A673 (cell line): Measurements from ENCODE around the gene KIF4B. TPM values are rescaled to one million over a fixed set of nuclear protein-coding genes. Genes with fewer than 3 reads are reported as not detected.
A peak's percentile ranks its signal among the peaks of the same experiment; 100 is the strongest.

Experiments
- BruUV-seq: library from RNA; stranded (reverse); fragments of 400-500 nt; replicated peaks from 2 replicates; lab custom pipeline; 2021; lab: Mats Ljungman, UMichigan
- CTCF ChIA-PET: fragments of 300-600 bp; sonication (Branson Sonifier 250); formaldehyde crosslinking; loops from one replicate; lab custom pipeline; 2022; ENCODE audit warnings: antibody characterized with exemption; lab: Charles Lee
- POLR2A ChIA-PET: fragments of 300-600 bp; sonication (Branson Sonifier 250); formaldehyde crosslinking; loops from one replicate; lab custom pipeline; 2022; ENCODE audit warnings: antibody characterized with exemption; ENCODE audit not compliant: low non-redundant PET; lab: Charles Lee
- DNase-seq: peaks from one replicate; pipeline ENCODE4 v3.0.0-alpha.2; 2015; ENCODE audit warnings: low spot score
- H3K27ac ChIP-seq: fragments of 200-600 bp; sonication (generic); 2 replicates; pipeline ENCODE4 v1.5.1; 2016; ENCODE audit warnings: mixed run types, low read depth, mild to moderate bottlenecking, mixed read lengths, antibody characterized with exemption, low read length; ENCODE audit not compliant: poor library complexity, severe bottlenecking
- H3K27me3 ChIP-seq: fragments of 200-600 bp; sonication (generic); replicated peaks from 2 replicates; pipeline ENCODE4 v1.6.1; 2017; ENCODE audit warnings: mixed run types, low read depth, mild to moderate bottlenecking, mixed read lengths, antibody characterized with exemption, low read length; ENCODE audit not compliant: insufficient read depth, poor library complexity
- H3K36me3 ChIP-seq: fragments of 200-600 bp; sonication (generic); 2 replicates; pipeline ENCODE4 v1.6.1; 2016; ENCODE audit warnings: mixed run types, mild to moderate bottlenecking, mixed read lengths, antibody characterized with exemption, low read length; ENCODE audit not compliant: insufficient read depth, poor library complexity, severe bottlenecking
- H3K4me1 ChIP-seq: fragments of 200-600 bp; sonication (generic); 2 replicates; pipeline ENCODE4 v1.6.1; 2017; ENCODE audit warnings: mixed run types, mild to moderate bottlenecking, mixed read lengths, antibody characterized with exemption, low read length; ENCODE audit not compliant: insufficient read depth, poor library complexity, severe bottlenecking
- H3K4me3 ChIP-seq: fragments of 200-600 bp; sonication (generic); 2 replicates; pipeline ENCODE4 v1.5.1; 2016; ENCODE audit warnings: low read depth, mixed run types, mild to moderate bottlenecking, mixed read lengths, low read length; ENCODE audit not compliant: poor library complexity, severe bottlenecking
- H3K9me3 ChIP-seq: fragments of 200-600 bp; sonication (generic); 2 replicates; pipeline ENCODE4 v1.6.1; 2016; ENCODE audit warnings: mixed run types, low read depth, mild to moderate bottlenecking, mixed read lengths, antibody characterized with exemption, low read length; ENCODE audit not compliant: poor library complexity, severe bottlenecking
- CTCF ChIP-seq: fragments of 300-800, 200-600 bp; sonication (generic); conservative IDR thresholded peaks from 2 replicates; pipeline ENCODE4 v1.5.1; 2017; ENCODE audit warnings: low read depth, mild to moderate bottlenecking, antibody characterized with exemption, low read length, moderate library complexity, mixed read lengths
- EZH2 ChIP-seq: fragments of 200-600 bp; sonication (generic); IDR thresholded peaks from 2 replicates; pipeline ENCODE4 v1.6.1; 2017; ENCODE audit warnings: borderline replicate concordance, low read depth, mild to moderate bottlenecking, mixed read lengths, antibody characterized with exemption, low read length; ENCODE audit not compliant: poor library complexity, severe bottlenecking
- intact Hi-C: fragments of 100-400 bp; cut with micrococcal nuclease; formaldehyde crosslinking; loops from one replicate; pipeline ENCODE4 v1.10.0; 2022; ENCODE audit not compliant: unreplicated experiment
- total RNA-seq: library from RNA; stranded (reverse); gene quantifications from 2 replicates; pipeline ENCODE4 v1.2.3, GENCODE V29; 2021

Gene KIF4B
- total RNA-seq, 1 experiment from 2014 or later, result 0.77 TPM

- Histone ChIP-seq H3K36me3 (peaks cover 11% of the 10 kb centered on the region), H3K27me3 (no peaks in the 10 kb centered on the region), H3K4me1 (peaks cover 23% of the 10 kb centered on the region), H3K27ac (peak overlapping the region; percentile 71), H3K9me3 (no peaks in the 10 kb centered on the region), H3K4me3 (no peak overlapping the region)
- intact Hi-C loops, result no loop called here
- ChIA-PET CTCF (no interaction called here), POLR2A (no interaction called here)
- no TSS peak for BruUV-seq
- TF ChIP-seq EZH2 (no peak), CTCF (no peak)
- no peak for DNase-seq
Observed at GRCh38 chr5:154966874-154967273, 46.7 kb upstream of the KIF4B start.

GRCh38 chr5:154967421-154968024 is 46.0 kb upstream of the KIF4B start:
- H3K9me3 ChIP-seq, result no peaks in the 10 kb centered on the region
- no peak overlapping the region for H3K4me3 ChIP-seq
- peak overlapping the region; percentile 71 for H3K27ac ChIP-seq
- peak; percentile 67 for TF ChIP-seq CTCF
- no peak for TF ChIP-seq EZH2
- ChIA-PET CTCF (interaction anchor here (1.4 kb wide), 1 partner anchor 37 kb away, joined by 4 read pairs; no protein-coding TSS in a partner anchor), POLR2A (no interaction called here)
- H3K36me3 ChIP-seq, result peaks cover 10% of the 10 kb centered on the region
- H3K27me3 ChIP-seq, result no peaks in the 10 kb centered on the region
- H3K4me1 ChIP-seq, result peaks cover 28% of the 10 kb centered on the region
- peak; percentile 40 for DNase-seq
- BruUV-seq, result no TSS peak
- intact Hi-C loops, result no loop called here

- no peak for DNase-seq
- Histone ChIP-seq H3K36me3 (peaks cover 10% of the 10 kb centered on the region), H3K27ac (no peak overlapping the region), H3K27me3 (no peaks in the 10 kb centered on the region), H3K4me1 (peaks cover 42% of the 10 kb centered on the region), H3K9me3 (no peaks in the 10 kb centered on the region), H3K4me3 (no peak overlapping the region)
- POLR2A ChIA-PET, result no interaction called here
- no TSS peak for BruUV-seq
- TF ChIP-seq EZH2, result no peak
- intact Hi-C loops, result no loop called here
- CTCF ChIA-PET, result interaction anchor here (1.4 kb wide), 1 partner anchor 35 kb away, joined by 4 read pairs; no protein-coding TSS in a partner anchor
Observed at GRCh38 chr5:154968953-154969352, 44.6 kb upstream of the KIF4B start.
